ENCODE results near the gene GAREM2. TPM values are rescaled to one million over a fixed set of nuclear protein-coding genes. Genes with fewer than 3 reads are reported as not detected.

The GAREM2 gene
- polyA plus RNA-seq, 1 donor (not counting 4 experiments of a cell fraction or from before 2014, with no cell fraction given): 0.03 TPM

DNA sequence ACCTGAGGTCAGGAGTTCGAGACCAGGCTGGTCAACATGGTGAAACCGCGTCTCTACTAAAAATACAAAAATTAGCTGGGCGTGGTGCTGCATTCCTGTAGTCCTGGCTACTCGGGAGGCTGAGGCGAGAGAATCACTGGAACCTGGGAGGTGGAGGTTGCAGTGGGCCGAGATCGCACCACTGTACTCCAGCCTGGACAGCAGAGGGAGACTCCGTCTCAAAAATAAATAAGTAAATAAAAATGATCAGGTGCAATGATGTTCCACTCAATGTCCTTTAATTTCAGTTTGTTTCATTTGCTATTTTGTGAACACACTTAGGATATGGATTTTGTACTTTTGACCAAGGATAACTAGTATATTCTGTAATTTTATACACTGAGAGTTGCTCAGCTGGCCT is 62.2 kb downstream of the GAREM2 start:
- Histone ChIP-seq H3K27me3 (ENCODE audit: control insufficient read depth, extremely low read depth, insufficient read depth, low read length) (no peaks in the 10 kb centered on the region), H3K36me3 (ENCODE audit: control insufficient read depth in 2 of 2, extremely low read depth in 1 of 2, insufficient read depth in 2 of 2, low read length in 2 of 2) (peaks cover 29 to 32% of the 10 kb centered on the region in 2 experiments), H3K4me3 (ENCODE audit: control insufficient read depth in 2 of 3, extremely low read depth in 1 of 3, insufficient read depth in 2 of 3, low read depth in 1 of 3, low read length in 3 of 3) (no peak overlapping the region), H4K20me1 (ENCODE audit: control insufficient read depth, extremely low read depth, insufficient read depth, low read length) (no peaks in the 10 kb centered on the region), H3K79me2 (ENCODE audit: control insufficient read depth, insufficient read depth, low read length) (peaks cover 10% of the 10 kb centered on the region), H3K9me3 (ENCODE audit: control insufficient read depth, low read depth, low read length) (no peaks in the 10 kb centered on the region), H3K4me2 (ENCODE audit: control insufficient read depth, extremely low read depth, insufficient read depth, low read depth, low read length) (no peak overlapping the region), H3K9ac (ENCODE audit: control insufficient read depth, extremely low read depth, insufficient read depth, low read length) (no peak overlapping the region), H3K4me1 (ENCODE audit: control insufficient read depth, extremely low read depth, insufficient read depth, low read length) (no peaks in the 10 kb centered on the region), H2AFZ (ENCODE audit: control insufficient read depth, low read length) (no peak overlapping the region), H3K27ac (ENCODE audit: control insufficient read depth, insufficient read depth, low read length) (no peak overlapping the region), H3K9me1 (ENCODE audit: control insufficient read depth, extremely low read depth, insufficient read depth, low read length) (peaks cover 2% of the 10 kb centered on the region)
- FAIRE-seq (no peak), DNase-seq (ENCODE audit: low read depth, low spot score) (no peak)
- TF ChIP-seq EZH2 (IDR thresholded peaks at IDR 0.05; ENCODE audit: low read length): no peak
- TF ChIP-seq, protein P1, sequence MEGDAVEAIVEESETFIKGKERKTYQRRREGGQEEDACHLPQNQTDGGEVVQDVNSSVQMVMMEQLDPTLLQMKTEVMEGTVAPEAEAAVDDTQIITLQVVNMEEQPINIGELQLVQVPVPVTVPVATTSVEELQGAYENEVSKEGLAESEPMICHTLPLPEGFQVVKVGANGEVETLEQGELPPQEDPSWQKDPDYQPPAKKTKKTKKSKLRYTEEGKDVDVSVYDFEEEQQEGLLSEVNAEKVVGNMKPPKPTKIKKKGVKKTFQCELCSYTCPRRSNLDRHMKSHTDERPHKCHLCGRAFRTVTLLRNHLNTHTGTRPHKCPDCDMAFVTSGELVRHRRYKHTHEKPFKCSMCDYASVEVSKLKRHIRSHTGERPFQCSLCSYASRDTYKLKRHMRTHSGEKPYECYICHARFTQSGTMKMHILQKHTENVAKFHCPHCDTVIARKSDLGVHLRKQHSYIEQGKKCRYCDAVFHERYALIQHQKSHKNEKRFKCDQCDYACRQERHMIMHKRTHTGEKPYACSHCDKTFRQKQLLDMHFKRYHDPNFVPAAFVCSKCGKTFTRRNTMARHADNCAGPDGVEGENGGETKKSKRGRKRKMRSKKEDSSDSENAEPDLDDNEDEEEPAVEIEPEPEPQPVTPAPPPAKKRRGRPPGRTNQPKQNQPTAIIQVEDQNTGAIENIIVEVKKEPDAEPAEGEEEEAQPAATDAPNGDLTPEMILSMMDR (optimal IDR thresholded peaks at IDR 0.05 in 1 of 3, IDR thresholded peaks at IDR 0.05 in 1 of 3, conservative IDR thresholded peaks at IDR 0.05 in 1 of 3; ENCODE audit: extremely low read depth in 1 of 3, insufficient read depth in 2 of 3, low read length in 3 of 3): peak in 1 of 3 experiments; percentile 2
- dilution Hi-C loops (cut with MboI; ENCODE audit: extremely low pct_ligation_motif_present, low sequenced_read_pairs): no loop called here

DNA sequence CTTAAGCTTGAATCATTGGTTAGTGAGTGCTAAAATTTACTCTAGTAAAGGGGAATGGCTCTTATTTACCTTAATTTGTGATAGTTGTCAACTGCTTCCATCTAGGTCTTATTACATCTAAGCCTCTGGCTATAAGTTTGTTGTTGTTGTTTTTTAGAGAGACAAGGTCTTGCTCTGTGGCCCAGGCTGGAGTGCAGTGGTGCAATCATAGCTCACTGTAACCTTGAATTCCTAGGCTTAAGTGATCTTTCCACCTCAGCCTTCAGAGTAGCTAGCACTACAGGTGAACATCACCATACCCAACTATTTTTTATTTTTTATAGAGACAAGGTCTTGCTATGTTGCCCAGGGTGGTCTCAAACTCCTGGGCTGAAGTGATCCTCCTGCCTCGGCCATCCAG is 65.0 kb downstream of the GAREM2 start:
- TF ChIP-seq, protein P1 (optimal IDR thresholded peaks at IDR 0.05 in 1 of 3, IDR thresholded peaks at IDR 0.05 in 1 of 3, conservative IDR thresholded peaks at IDR 0.05 in 1 of 3; ENCODE audit: extremely low read depth in 1 of 3, insufficient read depth in 2 of 3, low read length in 3 of 3): no peak
- no peak for TF ChIP-seq EZH2 (IDR thresholded peaks at IDR 0.05; ENCODE audit: low read length)
- FAIRE-seq: no peak
- no peak overlapping the region for H3K4me3 ChIP-seq (ENCODE audit: control insufficient read depth in 2 of 3, extremely low read depth in 1 of 3, insufficient read depth in 2 of 3, low read depth in 1 of 3, low read length in 3 of 3)
- H3K9ac ChIP-seq (ENCODE audit: control insufficient read depth, extremely low read depth, insufficient read depth, low read length): no peak overlapping the region
- H3K27me3 ChIP-seq (ENCODE audit: control insufficient read depth, extremely low read depth, insufficient read depth, low read length): no peaks in the 10 kb centered on the region
- no peak for DNase-seq (ENCODE audit: low read depth, low spot score)
- no peak overlapping the region for H2AFZ ChIP-seq (ENCODE audit: control insufficient read depth, low read length)
- peaks cover 4% of the 10 kb centered on the region for H3K4me1 ChIP-seq (ENCODE audit: control insufficient read depth, extremely low read depth, insufficient read depth, low read length)
- H3K4me2 ChIP-seq (ENCODE audit: control insufficient read depth, extremely low read depth, insufficient read depth, low read depth, low read length): no peak overlapping the region
- peaks cover 19 to 25% of the 10 kb centered on the region in 2 experiments for H3K36me3 ChIP-seq (ENCODE audit: control insufficient read depth in 2 of 2, extremely low read depth in 1 of 2, insufficient read depth in 2 of 2, low read length in 2 of 2)
- H4K20me1 ChIP-seq (ENCODE audit: control insufficient read depth, extremely low read depth, insufficient read depth, low read length): peaks cover 2% of the 10 kb centered on the region
- H3K79me2 ChIP-seq (ENCODE audit: control insufficient read depth, insufficient read depth, low read length): peaks cover 38% of the 10 kb centered on the region
- dilution Hi-C loops (cut with MboI; ENCODE audit: extremely low pct_ligation_motif_present, low sequenced_read_pairs): no loop called here
- H3K9me3 ChIP-seq (ENCODE audit: control insufficient read depth, low read depth, low read length): no peaks in the 10 kb centered on the region
- no peak overlapping the region for H3K27ac ChIP-seq (ENCODE audit: control insufficient read depth, insufficient read depth, low read length)
- H3K9me1 ChIP-seq (ENCODE audit: control insufficient read depth, extremely low read depth, insufficient read depth, low read length): peaks cover 2% of the 10 kb centered on the region
